HG02840 (cell line): ENCODE measurements around the gene TTLL9.

Experiments used
- ATAC-seq: cut with Tn5 transposase; IDR thresholded peaks from one replicate; pipeline ENCODE4 v1.9.1; 2021; ENCODE audit warnings: mild to moderate bottlenecking, moderate library complexity, moderate number of reproducible peaks; ENCODE audit not compliant: unreplicated experiment, low FRiP score

TTLL9 gene

DNA sequence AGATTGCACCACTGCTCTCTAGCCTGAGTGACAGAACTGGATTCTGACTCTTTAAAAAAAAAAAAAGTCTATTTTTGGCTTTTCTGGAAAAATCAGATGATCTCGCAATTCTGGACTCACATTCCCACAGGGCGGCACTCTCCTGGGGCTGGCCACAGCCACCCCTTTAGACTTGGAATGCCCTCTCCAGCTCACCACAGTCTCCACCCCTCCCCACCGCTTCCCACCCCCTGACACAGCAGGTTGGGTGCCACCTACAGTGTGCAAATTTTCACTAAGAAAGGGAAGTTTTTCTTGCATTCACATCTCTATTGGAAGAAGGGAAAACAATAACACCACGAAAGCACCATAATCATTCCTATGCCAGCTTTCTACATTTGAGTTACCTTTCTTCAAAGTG lies 66.0 kb downstream of the TTLL9 start:
- ATAC-seq, result no peak

DNA sequence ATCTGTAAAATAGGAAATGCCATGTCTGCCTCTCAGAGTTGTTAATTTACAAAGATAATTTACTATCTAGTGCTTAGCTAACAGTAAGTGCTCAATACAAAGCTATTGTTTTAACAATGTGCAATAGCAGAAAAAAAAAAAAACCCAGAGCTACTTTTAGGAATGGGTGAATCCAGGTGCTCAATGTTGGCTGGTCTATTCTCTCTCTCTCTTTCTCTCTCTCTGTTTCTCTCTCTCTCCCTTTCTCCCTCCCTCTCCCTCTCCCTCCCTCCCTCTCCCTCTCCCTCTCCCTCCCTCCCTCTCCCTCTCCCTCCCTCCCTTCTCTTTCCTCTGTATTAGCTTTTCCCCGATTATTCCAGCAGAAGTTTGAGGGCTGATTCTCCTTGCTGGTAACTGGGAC lies 67.4 kb downstream of the TTLL9 start:
- ATAC-seq, result no peak

DNA sequence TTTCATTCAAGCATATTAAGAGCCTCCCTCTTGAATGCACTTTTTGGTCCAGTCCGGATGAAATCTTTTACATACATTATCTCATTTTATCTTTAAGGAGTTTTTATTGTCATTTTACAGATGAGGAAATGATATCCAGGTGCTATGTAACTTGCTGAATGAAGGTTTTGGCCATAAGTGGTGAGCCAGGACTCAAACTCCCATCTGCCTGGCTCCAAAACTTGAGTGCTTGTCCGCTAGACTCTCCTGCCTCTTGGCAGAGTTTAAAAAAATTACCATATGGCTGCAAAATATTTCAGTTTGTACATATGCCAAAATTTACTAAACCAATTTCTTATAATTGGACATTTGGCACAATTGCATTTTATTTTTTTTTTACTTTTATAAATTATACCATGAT lies 69.2 kb downstream of the TTLL9 start:
- no peak for ATAC-seq

DNA sequence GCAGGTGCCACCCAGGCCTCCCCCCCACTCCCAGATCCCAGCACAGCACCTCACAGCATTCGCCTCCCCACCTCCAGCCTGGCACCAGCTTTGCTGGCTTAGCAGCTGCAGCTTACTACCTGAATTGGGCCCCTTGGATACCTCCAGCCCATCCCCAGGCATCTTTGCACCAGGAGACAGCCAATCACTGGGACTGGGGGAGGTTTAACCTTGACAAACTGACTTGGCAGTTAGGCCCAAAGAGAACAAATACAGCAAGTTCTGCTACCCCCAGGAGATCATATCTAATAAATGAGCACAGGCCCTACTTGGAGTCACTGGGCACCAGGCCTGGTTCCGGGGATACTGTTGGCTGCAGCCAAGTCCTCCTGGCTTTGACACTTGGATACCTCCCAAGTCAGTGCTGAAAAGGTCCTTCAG lies 72.6 kb downstream of the TTLL9 start:
- no peak for ATAC-seq

DNA sequence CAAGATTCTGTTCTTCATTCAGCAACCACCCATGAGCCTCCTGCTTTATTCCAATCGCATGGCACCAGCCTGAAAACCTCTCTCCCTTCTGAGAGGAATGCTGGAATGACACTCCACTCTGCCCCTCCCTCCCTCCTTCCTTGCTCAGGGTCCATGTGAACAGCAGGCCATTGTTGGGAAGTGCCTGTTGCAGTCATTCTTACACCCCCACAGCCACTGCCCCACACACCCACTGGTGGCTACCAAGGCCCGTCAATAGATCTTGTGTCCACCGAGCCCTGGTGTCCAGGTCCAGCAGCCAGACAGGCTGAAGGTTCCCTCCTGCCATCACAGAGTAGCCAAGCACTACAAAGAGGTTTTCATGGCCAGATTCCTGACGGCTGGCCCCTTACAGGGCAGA lies 74.9 kb downstream of the TTLL9 start:
- no peak for ATAC-seq

DNA sequence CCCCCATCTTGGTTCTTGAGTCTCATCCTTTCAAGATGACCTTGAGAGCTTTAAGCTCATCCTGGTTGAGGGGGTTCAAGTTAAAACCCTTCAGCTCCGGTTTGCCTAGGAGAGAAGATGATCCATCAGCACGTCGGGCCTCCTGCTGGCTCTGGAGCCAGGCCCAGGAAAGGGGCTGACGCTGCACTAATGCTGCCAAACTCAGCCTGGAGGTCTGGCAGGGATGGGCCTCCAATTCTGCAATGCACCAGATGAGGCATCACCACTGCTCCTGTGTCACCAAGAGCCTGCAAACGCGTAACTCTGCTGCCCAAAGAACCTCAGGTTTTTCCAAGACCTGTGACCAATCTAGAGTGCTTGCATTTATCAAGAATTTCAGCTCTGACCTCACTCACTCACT lies 75.4 kb downstream of the TTLL9 start:
- ATAC-seq, result no peak

DNA sequence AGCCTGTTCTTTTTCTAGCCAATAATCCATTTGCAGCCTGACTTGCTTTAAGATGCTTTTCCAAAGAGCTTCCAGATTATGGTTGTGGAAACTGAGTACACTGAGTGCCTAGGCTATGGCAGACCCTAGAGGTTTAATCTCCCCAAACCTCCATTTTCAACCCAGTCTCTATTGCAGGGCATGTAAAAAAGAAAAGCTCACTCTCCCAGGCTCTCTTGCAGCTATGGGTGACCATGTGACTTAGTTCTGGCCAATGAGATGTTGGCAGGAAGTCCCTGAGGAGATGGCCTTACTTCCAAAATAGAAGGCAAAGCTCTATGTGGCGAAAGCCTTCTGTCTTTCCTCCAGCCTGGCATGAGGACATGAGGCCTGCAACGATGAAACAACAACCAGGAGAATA lies 77.6 kb downstream of the TTLL9 start:
- no peak for ATAC-seq

DNA sequence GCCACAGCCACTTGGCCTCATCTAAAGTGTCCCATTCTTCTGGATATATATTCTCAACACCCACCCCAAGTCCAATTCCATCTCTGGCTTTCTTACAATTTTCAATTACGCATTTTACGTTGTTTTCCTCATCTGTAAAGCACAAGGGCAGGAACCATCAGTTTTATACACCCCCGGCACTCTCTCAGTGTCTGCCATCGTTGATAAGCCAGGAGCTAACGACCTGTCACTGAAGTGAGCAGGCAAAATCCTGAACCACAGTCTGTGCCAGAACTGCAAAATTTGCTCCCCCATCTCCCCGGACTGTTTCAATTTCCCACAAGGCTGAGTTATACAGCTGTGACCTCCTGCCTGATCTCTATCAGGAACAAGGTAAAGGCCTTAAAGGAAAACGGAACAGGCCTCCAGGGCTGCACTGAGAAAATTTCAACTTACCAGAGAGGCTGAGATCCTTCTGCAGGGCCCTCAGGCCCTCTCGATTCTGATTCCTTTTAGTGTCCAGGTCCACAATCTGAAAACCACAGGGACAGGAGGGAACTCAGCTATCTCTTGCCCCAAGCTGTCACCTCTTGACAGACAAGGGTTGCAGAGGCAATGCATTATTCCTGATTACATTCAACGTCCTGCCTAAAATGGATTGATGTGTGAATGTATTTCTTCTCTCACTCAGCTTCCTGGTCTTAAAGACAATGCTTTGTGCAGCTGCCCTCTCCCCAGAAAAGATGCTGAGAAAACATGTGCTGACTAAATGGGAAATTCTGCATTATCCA lies 79.6 kb downstream of the TTLL9 start:
- no peak for ATAC-seq

DNA sequence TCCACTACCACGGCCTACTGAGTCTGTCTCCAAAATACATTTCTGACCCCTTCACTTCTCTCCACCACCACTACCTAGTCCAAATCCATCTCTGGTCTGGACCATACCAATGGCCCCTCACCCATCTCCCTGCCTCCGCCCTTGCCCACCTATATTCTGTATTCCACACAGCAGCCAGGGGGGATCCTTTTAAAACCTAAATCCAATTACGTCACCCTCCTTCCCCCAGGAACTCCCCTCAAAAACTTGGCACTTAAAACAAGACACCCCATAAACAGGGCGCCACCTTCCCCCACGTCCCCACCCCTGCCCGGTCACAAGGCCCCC lies 80.7 kb downstream of the TTLL9 start:
- no peak for ATAC-seq

DNA sequence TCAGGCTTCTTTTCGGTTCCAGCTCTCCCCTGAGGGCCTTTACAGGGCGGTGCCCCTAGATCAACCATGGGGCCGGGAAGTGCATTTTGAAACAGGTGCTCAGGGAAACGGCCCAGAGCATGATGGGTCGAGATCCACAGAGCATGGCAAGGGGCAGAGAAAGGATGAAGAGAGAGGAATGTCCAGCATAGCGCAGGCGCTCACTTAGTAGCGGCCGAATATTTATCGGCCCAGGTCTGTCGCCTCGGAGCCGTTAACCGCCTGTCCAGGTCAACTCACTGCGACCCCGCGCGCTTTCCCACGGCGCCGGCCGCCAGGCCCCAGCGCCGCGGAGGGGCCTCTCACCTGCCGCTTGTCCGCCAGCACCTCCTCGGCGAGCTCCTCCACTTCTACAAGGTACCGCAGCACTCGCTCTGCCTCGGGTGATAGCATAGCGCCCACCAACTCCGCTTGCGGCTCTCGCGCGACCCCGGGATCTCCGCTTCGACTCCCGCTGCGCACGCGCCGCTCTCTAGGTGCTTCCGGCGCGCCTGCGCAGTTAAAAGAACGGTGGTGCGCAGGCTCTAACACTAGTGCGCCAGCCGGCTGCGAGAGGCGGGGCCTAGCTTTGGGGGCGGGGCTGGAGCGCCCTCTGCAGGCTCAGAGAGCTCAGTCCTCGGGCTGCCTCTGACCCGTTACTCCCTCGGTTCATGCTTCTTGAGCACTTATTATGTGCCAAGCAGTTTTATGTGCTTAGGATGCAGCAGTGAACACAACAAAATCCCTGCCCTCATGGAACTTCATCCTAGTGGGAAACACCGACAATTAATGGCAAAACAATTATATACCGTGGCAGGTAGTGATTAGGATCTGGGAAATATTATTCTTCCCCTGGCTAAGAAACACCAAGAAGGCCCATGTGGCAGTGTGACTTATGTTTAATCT lies 81.4 kb downstream of the TTLL9 start, which contains the start of gene PDRG1:
PDRG1 (minus strand) TSS at position 517 of the 924 bp plus-strand sequence; CDS start at position 432, 85 bp downstream.
- peak; percentile 87 for ATAC-seq

DNA sequence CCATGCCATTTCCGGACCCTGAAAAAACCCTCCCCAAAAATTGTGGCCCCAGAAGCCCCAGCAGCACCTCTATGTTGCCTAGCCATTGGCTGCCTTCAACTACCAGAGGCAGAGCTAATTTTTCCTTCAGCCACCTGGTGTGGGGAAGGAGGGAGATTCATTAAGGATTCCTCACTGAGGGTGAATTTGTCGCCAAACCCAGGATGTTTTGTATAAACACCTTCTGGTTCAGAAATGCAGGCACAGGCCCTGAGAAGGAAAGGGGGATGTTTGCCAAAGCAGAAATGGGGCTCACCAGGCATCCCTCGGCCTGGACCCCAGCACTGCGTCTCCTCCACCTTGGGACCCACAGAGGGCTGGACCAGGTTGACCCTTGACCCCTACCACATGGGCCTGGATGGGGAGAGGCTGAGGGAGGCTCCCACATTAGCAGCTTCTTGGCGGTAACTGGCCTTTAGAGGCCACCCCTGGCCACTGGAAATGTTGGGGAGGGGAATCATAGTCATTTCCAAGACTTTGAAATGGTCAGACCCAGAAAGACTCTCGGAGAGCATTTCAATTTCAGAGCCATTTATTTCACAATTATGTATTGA lies 83.2 kb downstream of the TTLL9 start:
- no peak for ATAC-seq

DNA sequence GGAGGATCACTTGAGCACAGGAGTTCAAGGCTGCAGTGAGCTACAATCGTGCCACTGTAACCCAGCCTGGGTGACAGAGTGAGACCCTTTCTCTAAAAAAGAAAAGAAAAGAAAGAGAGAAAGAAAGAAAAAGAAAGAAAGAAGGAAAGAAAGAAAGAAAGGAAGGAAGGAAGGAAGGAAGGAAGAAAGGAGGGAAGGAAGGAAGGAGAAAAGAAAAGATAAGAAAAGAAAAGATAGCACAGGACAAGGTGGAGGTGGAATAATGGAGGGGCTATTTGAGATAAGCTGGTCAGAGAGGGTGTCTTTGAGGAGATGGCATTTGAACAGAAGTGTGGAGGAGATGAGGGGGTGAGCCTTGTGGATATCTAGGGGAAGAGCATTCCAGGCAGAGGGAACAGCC lies 84.1 kb downstream of the TTLL9 start:
- no peak for ATAC-seq

DNA sequence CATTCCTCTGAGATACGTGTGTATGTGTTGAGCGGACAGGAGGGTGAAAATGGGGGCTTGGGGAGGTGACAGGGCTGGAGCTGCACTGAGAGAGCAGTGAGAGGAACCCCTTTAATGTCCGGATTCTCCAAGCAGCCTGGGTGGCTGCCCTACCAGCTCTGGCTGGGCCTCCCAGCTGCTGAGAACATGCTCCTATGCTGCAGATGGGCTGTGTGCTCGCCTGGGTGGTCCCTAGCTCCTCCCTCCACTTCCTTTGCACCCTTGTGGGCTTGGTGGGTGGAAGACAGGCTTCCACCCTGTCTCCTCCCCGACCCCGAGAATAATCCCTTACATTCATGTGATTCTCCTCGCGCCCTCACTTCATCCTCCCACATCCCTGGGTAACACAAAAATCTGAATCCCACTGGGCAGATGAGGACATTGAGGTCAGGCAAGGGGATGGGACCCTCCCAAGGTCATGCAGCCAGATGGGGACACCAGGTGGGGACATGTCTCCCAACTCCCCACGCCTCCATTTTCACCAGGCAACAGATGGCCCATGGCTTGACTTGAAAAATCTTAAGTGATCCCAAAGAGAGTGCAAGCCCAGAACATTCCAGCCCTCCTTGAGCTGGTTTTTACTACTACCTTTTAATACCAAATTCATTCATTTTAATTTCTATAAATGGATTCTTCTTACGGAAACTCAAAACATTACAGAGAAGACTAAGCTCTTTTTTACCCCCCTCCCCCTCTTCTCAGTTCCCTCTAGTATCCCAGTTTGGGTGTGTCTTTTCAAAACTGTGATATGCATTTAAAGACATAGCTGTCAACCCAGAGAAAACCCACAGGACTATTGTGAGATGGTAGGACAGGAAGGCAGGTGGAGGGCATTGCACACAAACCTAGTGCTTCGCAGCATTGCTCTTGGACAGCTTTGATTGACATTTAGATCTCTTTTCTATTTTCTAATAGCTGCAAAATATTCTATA lies 86.4 kb downstream of the TTLL9 start:
- ATAC-seq, result no peak

DNA sequence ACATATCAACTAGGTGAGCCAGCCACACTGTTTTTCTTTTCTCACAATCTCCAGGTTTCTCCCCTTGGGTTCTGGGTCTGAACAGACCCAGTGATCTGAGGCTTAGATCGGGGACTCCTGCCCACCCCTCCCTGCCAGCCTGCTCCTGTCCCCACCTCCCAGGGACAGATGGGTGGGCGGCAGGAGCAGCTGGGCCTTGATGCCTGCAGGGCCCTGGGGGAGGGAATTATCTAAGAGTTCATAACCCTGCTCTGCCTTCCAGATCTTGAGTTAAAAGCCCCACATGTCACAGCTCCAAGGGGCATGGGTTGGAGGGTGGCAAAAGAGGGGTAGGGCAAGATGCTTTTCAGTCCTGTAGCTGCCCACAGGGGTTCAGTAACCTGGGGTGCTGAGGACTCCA lies 92.3 kb downstream of the TTLL9 start:
- no peak for ATAC-seq

DNA sequence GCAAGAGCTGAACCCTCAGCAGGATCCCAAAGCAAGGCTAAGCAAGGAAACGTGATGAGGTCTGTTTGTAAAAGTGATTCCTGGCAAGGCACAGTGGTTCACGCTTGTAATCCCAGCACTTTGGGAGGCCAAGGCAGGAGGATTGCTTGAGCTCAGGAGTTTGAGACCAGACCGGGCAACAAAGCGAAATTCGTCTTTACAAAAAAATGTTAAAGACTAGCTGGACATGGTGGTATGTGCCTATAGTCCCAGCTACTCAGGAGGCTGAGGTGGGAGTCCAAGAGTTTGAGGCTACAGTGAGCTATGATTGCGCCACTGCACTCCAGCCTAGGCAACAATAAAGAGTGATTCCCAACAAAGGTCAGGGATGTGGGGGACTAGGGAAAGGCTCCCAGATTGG lies 93.5 kb downstream of the TTLL9 start:
- ATAC-seq, result no peak

DNA sequence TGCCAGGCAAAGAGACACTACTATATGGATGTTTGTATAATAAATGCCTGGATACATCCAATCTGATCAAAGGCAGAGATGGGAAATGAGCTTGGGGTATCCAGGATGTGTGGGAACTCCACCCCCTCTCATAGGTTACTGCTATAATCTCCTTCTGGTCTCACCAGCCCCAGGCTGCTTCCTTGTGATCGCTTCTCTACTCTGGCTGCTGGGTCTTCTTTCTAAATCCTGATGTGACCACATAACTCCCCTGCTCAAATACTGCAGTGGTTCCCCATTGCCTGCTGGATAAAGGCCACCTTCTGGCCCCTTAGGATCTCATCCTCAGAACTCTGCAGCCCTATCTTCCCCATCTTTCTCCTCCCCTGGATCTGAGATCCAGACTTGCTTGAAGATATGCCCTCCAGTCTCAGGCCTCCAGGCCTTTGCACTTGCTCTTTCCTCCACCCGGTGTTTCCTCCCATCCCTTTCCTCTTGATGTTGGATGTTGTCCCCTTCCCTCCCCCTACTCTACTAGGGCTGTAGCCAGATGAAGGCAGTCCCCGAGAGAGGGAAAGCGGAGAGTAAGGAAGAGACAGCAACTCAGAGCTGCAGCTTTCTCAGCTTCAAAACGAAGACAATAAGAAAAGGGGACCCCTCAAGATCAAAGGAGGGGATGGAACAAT lies 96.7 kb downstream of the TTLL9 start:
- no peak for ATAC-seq

DNA sequence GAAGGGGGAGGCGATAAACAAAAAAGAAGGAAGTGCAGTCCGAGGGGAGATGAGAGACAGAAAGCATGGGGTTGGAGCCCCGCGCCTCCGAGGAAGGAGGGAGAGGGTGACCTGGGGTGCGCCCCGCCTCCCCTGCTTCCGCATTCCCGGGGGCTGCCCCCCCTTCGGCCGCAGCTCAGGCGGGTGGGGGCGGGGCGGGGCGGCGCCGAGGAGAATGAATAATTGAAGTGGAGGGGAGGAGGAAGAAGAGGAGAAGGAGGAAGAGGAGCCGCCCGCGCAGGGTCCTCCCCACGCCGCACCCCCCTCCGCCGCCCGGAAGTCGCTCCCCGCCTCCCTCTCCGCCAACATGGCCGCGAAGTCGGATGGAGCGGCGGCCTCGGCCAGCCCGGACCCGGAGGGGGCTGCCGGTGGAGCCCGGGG lies 97.4 kb downstream of the TTLL9 start, which contains the start of gene XKR7:
XKR7 (plus strand) TSS at position 322 of the 420 bp plus-strand sequence; CDS start at position 347, 25 bp downstream.
- no peak for ATAC-seq

DNA sequence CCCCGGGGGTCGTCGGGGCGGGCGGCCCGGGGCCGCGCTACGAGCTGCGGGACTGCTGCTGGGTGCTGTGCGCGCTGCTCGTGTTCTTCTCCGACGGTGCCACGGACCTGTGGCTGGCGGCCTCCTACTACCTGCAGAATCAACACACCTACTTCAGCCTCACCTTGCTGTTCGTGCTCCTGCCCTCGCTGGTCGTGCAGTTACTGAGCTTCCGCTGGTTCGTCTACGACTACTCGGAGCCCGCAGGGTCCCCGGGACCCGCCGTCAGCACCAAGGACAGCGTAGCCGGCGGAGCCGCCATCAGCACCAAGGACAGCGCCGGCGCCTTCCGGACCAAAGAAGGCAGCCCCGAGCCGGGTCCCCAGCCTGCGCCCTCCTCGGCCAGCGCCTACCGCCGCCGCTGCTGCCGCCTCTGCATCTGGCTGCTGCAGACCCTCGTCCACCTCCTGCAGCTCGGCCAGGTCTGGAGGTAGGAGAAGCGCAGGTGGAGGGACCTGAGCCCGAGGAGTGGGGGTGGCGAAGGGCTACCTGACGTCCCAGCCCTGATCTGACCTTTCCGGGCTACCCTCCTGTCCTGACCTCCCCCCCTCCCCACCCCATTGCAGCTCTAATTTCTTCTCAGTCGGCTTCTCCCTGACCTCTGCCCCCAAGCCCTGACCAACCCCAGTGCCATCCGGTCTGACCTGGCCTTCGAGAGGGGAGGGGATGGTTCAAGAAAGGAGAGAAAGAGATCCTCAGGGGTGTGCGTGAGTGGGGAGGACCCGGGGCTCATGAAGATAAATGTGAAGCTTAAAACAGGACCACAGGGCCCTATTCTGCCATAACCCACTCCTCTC lies 98.1 kb downstream of the TTLL9 start:
- no peak for ATAC-seq

DNA sequence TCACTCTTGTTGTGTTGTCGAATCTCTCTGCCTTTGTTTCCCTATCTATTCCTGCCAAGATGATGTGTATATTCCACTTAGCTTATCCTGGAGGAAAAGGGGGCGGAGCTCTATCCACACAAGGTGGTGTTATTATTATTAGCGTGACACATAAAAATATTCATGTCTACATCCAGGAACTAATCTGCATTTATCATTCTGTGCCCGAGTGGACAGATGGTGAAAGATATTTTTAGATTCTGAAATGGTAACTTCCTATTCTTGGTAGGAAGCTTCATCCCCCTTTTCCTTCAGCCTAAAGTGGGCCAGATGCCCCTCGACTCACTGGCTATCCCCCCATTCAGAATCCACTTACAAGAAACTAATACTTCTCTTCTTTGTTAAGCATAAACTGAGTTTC lies 99.6 kb downstream of the TTLL9 start:
- no peak for ATAC-seq
